Stimulated activated CD4-positive, alpha-beta T cell treated with anti-CD3 and anti-CD28 coated beads, Interleukin-12 subunit alpha, Interleukin-12 subunit beta, amount 100 ng/mL, for 4 hours (primary cell): ENCODE results near the gene TTF2.
"Not testable (repeated sequence)": the region's sequence is repeated elsewhere in the genome, so short reads cannot be mapped to it uniquely, and the experiment has no call there.

Experiments
- DNase-seq: peaks from one replicate; pipeline ENCODE4 v3.0.0-alpha.2; 2020

TTF2 gene

GRCh38 chr1:117122330-117123025, 62.4 kb downstream of the TTF2 start:
- no peak for DNase-seq

GRCh38 chr1:117123274-117123673, 63.1 kb downstream of the TTF2 start:
- DNase-seq = no peak

GRCh38 chr1:117124661-117125060, 64.5 kb downstream of the TTF2 start:
- no peak for DNase-seq

GRCh38 chr1:117127795-117128194, 67.7 kb downstream of the TTF2 start:
- DNase-seq = no peak

- DNase-seq = no peak
Measured at GRCh38 chr1:117128323-117129079, 68.4 kb downstream of the TTF2 start.

- DNase-seq = no peak
Measured at GRCh38 chr1:117130526-117130925, 70.4 kb downstream of the TTF2 start.

GRCh38 chr1:117135329-117135728, 75.2 kb downstream of the TTF2 start:
- DNase-seq = no peak

- no peak for DNase-seq
Measured at GRCh38 chr1:117136749-117137148, 76.6 kb downstream of the TTF2 start.

- DNase-seq = no peak
Measured at GRCh38 chr1:117137281-117137855, 77.2 kb downstream of the TTF2 start.

- no peak for DNase-seq
Measured at GRCh38 chr1:117138106-117138505, 78.0 kb downstream of the TTF2 start.

GRCh38 chr1:117138561-117138960, 78.4 kb downstream of the TTF2 start:
- no peak for DNase-seq

GRCh38 chr1:117142200-117142599, 82.1 kb downstream of the TTF2 start:
- no peak for DNase-seq

GRCh38 chr1:117143172-117143571, 83.0 kb downstream of the TTF2 start:
- DNase-seq = no peak

GRCh38 chr1:117143871-117144270, 83.7 kb downstream of the TTF2 start:
- DNase-seq = no peak

- DNase-seq = no peak
Measured at GRCh38 chr1:117146072-117146471, 85.9 kb downstream of the TTF2 start.

- no peak for DNase-seq
Measured at GRCh38 chr1:117146575-117147340, 86.6 kb downstream of the TTF2 start.

GRCh38 chr1:117147341-117147831, 87.3 kb downstream of the TTF2 start:
- no peak for DNase-seq

GRCh38 chr1:117147856-117148588, 87.9 kb downstream of the TTF2 start:
- no peak for DNase-seq

- DNase-seq = no peak
Measured at GRCh38 chr1:117150316-117150715, 90.2 kb downstream of the TTF2 start.

GRCh38 chr1:117151305-117151704, 91.2 kb downstream of the TTF2 start:
- not testable (repeated sequence) for DNase-seq
